GM21528 (cell line): ENCODE results near the gene LPCAT1.
"Not testable (repeated sequence)": the region's sequence is repeated elsewhere in the genome, so short reads cannot be mapped to it uniquely, and the experiment has no call there.

ENCODE experiments used
- ATAC-seq: cut with Tn5 transposase; IDR thresholded peaks from one replicate; pipeline ENCODE4 v1.9.1; 2021; ENCODE audit warnings: mild to moderate bottlenecking, moderate library complexity; ENCODE audit not compliant: unreplicated experiment, low FRiP score

The LPCAT1 gene

DNA sequence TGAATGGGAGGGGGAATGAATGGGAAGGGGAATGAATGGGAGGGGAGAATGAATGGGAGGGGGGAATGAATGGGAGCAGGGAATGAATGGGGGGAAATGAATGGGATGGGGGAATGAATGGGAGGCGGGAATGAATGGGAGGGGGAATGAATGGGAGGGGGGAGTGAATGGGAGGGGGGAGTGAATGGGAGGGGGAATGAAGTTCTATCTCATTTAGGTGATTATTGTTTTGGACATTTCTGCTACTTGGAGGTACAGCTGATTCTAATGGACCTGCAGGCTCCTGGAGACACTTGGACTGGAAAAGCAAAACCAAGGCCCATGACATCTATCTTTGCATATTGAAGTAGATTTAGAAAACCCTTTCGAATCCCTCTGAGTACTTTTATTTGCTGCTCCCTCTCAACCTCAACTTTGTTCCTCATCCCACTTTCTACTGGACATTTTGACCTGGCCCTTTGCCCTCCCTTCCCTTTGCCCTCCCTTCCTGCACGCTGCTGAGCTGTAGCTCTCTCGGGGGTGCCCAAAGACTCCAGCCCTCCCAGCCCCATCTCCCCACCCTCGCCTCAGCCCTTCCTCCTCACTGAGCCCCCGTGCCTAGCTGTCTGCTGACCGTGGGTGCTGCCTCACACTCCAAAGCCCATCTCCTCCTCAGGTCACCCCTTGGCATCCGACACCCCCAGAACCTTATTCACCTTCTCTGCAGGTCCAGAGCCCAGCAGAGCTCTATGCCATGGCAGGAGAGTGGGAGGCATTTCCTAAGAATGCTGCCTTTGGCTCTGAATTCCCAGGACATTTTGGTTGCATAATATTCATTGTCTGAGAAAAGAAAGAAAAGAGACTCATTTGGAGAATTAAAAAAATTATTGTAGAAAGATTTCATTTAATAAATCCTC, 19.9 kb upstream of the LPCAT1 start:
- ATAC-seq, result no peak

- ATAC-seq, result no peak
Measured at GRCh38 chr5:1542781-1543180, 19.0 kb upstream of the LPCAT1 start.

DNA sequence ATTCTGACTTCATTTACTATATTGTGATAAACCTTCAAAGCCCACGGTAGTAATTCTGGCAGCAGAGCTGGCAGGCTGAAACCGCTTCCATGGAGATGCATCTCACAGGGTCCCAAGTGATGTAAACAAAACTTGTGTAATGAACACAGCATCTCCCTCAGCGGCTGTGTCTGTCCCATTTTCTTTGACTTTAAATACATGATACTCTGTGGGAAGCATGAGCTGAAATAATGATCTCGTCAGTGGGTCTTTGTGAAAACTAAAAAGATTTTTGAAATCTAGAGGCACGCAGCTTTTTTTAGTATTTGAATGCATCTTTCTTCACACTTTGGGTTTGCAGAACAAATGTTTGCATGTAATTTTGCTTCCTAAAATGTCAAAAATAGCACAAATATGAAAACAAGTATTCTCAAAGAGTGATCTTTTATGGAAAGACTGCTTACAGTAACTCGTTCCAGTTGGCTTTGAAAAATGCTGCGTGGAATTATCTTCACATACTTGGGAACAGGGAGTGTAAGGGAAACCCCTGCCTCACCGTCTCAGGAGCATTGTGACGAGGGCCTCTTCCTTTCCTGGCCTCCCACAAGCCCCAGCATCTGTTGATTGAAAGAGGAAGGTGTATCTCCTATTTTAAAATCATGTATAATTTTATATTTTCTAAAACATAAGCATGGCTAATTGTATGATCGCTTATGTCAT, 18.1 kb upstream of the LPCAT1 start:
- ATAC-seq, result no peak

- ATAC-seq, result no peak
Measured at GRCh38 chr5:1540831-1541701, 17.3 kb upstream of the LPCAT1 start.

- ATAC-seq, result no peak
Measured at GRCh38 chr5:1540166-1540565, 16.4 kb upstream of the LPCAT1 start.

DNA sequence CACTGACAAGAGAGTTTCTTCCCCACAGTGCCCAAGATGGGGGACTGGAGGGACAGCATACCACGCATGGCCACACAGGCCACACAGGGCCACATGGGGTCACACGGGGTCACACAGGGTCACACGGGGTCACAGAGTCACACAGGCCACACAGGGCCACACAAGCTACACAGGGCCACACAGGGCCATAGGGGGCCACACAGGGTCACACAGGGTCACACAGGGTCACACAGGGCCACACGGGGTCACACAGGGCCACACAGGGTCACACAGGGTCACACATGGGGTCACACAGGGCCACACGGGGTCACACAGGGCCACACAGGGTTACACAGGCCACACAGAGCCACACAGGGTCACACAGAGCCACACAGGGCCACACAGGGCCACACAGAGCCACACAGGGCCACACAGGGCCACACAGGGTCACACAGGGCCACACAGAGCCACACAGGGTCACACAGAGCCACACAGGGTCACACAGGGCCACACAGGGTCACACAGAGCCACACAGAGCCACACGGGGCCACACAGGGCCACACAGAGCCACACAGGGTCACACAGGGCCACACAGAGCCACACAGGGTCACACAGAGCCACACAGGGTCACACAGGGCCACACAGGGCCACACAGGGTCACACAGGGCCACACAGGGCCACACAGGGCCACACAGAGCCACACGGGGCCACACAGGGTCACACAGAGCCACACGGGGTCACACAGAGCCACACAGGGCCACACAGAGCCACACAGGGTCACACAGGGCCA, 15.8 kb upstream of the LPCAT1 start:
- ATAC-seq, result not testable (repeated sequence)

- ATAC-seq, result no peak
Measured at GRCh38 chr5:1538741-1539392, 15.1 kb upstream of the LPCAT1 start.

DNA sequence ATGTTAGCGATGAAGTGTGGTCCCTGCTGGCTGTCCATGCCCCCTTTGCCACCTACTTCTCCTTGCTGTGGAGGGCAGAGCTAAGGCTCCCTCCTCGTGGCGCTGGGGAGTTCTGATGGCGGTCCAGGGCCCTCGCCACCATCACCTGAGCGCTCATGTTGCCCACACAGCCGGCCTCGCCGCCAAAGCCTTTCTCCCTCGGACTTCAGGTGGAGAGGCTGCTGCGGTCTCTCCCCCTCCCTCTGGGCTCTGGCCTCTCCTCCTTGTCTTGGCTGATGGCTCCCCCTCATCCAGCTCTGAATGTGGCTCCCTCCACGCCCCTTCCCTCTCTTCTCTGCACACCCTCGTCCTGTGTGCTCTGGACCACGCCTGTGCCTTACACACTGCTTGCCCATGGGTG, 14.5 kb upstream of the LPCAT1 start:
- ATAC-seq, result no peak

GRCh38 chr5:1537603-1538154, 13.9 kb upstream of the LPCAT1 start:
- ATAC-seq, result no peak

- ATAC-seq, result peak; percentile 16
Measured at GRCh38 chr5:1536871-1537602, 13.3 kb upstream of the LPCAT1 start.

GRCh38 chr5:1536322-1536845, 12.6 kb upstream of the LPCAT1 start:
- peak; percentile 94 for ATAC-seq

- no peak for ATAC-seq
Measured at GRCh38 chr5:1535646-1536045, 11.9 kb upstream of the LPCAT1 start.

DNA sequence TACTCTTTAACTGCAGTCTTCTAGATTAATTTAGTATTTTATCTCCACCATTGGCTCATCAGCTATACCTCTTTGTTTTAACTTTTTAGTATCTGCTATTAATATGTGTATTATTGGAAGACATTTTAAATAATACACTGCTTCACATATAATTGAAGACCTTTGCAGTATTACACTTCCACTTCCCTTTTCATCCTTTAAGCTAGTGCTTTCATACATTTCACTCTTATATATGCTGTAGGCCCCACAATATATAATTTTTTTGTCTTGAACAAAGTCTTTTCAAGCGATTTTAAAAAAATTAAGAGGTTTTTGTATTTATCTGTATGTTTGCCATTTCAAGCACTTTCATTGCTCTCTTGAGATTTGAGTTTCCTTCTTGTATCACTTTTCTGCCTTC, 8.6 kb upstream of the LPCAT1 start:
- ATAC-seq, result no peak

- ATAC-seq, result no peak
Measured at GRCh38 chr5:1529498-1529897, 5.7 kb upstream of the LPCAT1 start.

- ATAC-seq, result no peak
Measured at GRCh38 chr5:1527533-1528205, 3.9 kb upstream of the LPCAT1 start.

- ATAC-seq, result no peak
Measured at GRCh38 chr5:1526681-1527131, 2.9 kb upstream of the LPCAT1 start.

GRCh38 chr5:1526190-1526631, 2.5 kb upstream of the LPCAT1 start:
- ATAC-seq, result no peak
